Parathyroid adenoma (tissue), 2 donors: ENCODE measurements around the gene MAP4K5.

Experiments
- H2AFZ ChIP-seq: fragments of 300-600 bp; sonication (generic); one replicate; pipeline ENCODE4 v1.7.0; 2017; ENCODE audit warnings: antibody characterized with exemption, mild to moderate bottlenecking
- H3K27ac ChIP-seq: fragments of 300-600 bp; sonication (generic); one replicate; pipeline ENCODE4 v1.7.0; 2017
- H3K27me3 ChIP-seq: fragments of 300-600 bp; sonication (generic); one replicate; pipeline ENCODE4 v1.7.0; 2017; ENCODE audit warnings: low read length; ENCODE audit not compliant: control insufficient read depth, insufficient read depth
- H3K36me3 ChIP-seq: fragments of 300-600 bp; sonication (generic); one replicate; pipeline ENCODE4 v1.7.0; 2017; ENCODE audit warnings: low read length; ENCODE audit not compliant: control insufficient read depth, insufficient read depth
- H3K4me1 ChIP-seq: fragments of 300-600 bp; sonication (generic); one replicate; pipeline ENCODE4 v1.7.0; 2017; ENCODE audit warnings: control low read depth
- H3K4me2 ChIP-seq: fragments of 300-600 bp; sonication (generic); one replicate; pipeline ENCODE4 v1.7.0; 2017; ENCODE audit warnings: low read length
- H3K4me3 ChIP-seq: fragments of 300-600 bp; sonication (generic); one replicate; pipeline ENCODE4 v1.7.0; 2017; ENCODE audit warnings: low read depth, low read length
- H3K79me2 ChIP-seq: fragments of 300-600 bp; sonication (generic); one replicate; pipeline ENCODE4 v1.7.0; 2017; ENCODE audit warnings: control low read depth
- H3K9ac ChIP-seq: fragments of 300-600 bp; sonication (generic); one replicate; pipeline ENCODE4 v1.7.0; 2017; ENCODE audit warnings: mild to moderate bottlenecking
- H3K9me3 ChIP-seq: fragments of 300-600 bp; sonication (generic); one replicate; pipeline ENCODE4 v1.7.0; 2017; ENCODE audit warnings: low read length; ENCODE audit not compliant: control insufficient read depth
- TF ChIP-seq, protein P1 (sequence below): fragments of 300-600 bp; sonication (generic); IDR thresholded peaks from one replicate; pipeline ENCODE4 v1.7.0; 2017; ENCODE audit warnings: antibody characterized with exemption, mild to moderate bottlenecking
- donor health status: primary hyperparathyroidism.

Gene MAP4K5

GRCh38 chr14:50530358-50530757 lies 2.0 kb downstream of the MAP4K5 start:
- TF ChIP-seq, protein P1, sequence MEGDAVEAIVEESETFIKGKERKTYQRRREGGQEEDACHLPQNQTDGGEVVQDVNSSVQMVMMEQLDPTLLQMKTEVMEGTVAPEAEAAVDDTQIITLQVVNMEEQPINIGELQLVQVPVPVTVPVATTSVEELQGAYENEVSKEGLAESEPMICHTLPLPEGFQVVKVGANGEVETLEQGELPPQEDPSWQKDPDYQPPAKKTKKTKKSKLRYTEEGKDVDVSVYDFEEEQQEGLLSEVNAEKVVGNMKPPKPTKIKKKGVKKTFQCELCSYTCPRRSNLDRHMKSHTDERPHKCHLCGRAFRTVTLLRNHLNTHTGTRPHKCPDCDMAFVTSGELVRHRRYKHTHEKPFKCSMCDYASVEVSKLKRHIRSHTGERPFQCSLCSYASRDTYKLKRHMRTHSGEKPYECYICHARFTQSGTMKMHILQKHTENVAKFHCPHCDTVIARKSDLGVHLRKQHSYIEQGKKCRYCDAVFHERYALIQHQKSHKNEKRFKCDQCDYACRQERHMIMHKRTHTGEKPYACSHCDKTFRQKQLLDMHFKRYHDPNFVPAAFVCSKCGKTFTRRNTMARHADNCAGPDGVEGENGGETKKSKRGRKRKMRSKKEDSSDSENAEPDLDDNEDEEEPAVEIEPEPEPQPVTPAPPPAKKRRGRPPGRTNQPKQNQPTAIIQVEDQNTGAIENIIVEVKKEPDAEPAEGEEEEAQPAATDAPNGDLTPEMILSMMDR = no peak
- Histone ChIP-seq H3K4me3 (no peak overlapping the region), H3K79me2 (peaks cover 61% of the 10 kb centered on the region), H3K9me3 (no peaks in the 10 kb centered on the region), H3K9ac (no peak overlapping the region), H2AFZ (no peak overlapping the region), H3K4me2 (no peak overlapping the region), H3K4me1 (peaks cover 6% of the 10 kb centered on the region), H3K27ac (no peak overlapping the region), H3K27me3 (no peaks in the 10 kb centered on the region), H3K36me3 (no peaks in the 10 kb centered on the region)

- H3K79me2 ChIP-seq = peaks cover 66% of the 10 kb centered on the region
- no peak overlapping the region for H3K9ac ChIP-seq
- no peak overlapping the region for H3K4me3 ChIP-seq
- H3K4me2 ChIP-seq = no peak overlapping the region
- H3K9me3 ChIP-seq = no peaks in the 10 kb centered on the region
- TF ChIP-seq, protein P1 = no peak
- no peaks in the 10 kb centered on the region for H3K36me3 ChIP-seq
- no peaks in the 10 kb centered on the region for H3K27me3 ChIP-seq
- no peak overlapping the region for H3K27ac ChIP-seq
- no peak overlapping the region for H2AFZ ChIP-seq
- H3K4me1 ChIP-seq = peaks cover 6% of the 10 kb centered on the region
Observed at GRCh38 chr14:50529288-50530179, 2.8 kb downstream of the MAP4K5 start.

GRCh38 chr14:50528000-50528399 lies 4.4 kb downstream of the MAP4K5 start:
- TF ChIP-seq, protein P1 = no peak
- Histone ChIP-seq H3K36me3 (no peaks in the 10 kb centered on the region), H2AFZ (no peak overlapping the region), H3K27ac (no peak overlapping the region), H3K4me3 (no peak overlapping the region), H3K9me3 (no peaks in the 10 kb centered on the region), H3K4me1 (peaks cover 5% of the 10 kb centered on the region), H3K4me2 (no peak overlapping the region), H3K79me2 (peaks cover 80% of the 10 kb centered on the region), H3K9ac (no peak overlapping the region), H3K27me3 (no peaks in the 10 kb centered on the region)

DNA sequence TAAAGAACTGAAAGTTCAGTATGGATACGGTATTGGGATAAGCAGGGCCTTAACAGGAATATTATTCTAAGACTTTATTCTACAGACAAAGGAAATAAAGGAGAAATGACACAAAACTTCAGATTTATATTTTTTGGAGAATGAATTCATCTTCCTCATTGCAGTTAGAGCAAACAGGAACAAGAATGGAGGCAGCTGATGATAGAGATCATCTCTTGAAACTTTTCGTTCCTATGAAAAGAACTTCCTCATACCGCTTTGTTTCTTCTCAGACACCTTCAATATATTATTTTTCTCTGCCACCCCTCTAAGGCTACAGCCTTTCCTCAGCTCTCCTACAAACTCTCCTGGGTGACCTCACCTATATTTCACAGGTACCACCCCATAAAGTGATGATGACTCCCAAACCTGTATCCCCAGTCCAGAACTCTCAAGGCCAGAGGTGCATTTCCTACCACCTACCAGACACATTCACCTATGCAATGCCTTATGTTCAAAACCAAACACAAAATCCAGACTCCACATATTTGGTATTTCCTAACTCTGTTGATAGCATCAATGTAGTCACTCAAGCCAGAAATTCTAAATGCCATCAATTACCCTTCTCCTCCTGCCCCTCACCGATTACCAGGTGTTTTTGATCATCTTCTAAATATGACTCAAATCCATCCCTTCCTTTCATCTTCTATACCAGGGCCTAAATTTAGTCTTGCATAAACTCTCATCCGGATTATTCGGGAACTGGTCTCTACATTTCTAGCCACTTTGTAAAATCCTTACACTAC lies 7.4 kb downstream of the MAP4K5 start:
- Histone ChIP-seq H3K27ac (no peak overlapping the region), H3K4me1 (peaks cover 6% of the 10 kb centered on the region)

More for the DNA sequence above, 7.4 kb downstream of the MAP4K5 start:
- Histone ChIP-seq H3K36me3 (no peaks in the 10 kb centered on the region), H3K79me2 (peaks cover 74% of the 10 kb centered on the region), H3K4me2 (no peak overlapping the region), H3K9me3 (no peaks in the 10 kb centered on the region), H3K4me3 (no peak overlapping the region), H3K27me3 (no peaks in the 10 kb centered on the region), H2AFZ (no peak overlapping the region), H3K9ac (no peak overlapping the region)
- TF ChIP-seq, protein P1 = no peak
